ENCODE data around the gene TMEM86A. TPM values are rescaled to one million over a fixed set of nuclear protein-coding genes. Genes with fewer than 3 reads are reported as not detected.
"Not testable (repeated sequence)": the region's sequence is repeated elsewhere in the genome, so short reads cannot be mapped to it uniquely, and the experiment has no call there.

The TMEM86A gene, protein sequence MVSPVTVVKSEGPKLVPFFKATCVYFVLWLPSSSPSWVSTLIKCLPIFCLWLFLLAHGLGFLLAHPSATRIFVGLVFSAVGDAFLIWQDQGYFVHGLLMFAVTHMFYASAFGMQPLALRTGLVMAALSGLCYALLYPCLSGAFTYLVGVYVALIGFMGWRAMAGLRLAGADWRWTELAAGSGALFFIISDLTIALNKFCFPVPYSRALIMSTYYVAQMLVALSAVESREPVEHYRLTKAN
- polyA plus RNA-seq (2013, experiment 1 of 2; ENCODE audit: insufficient read length), result 0.96 TPM
- polyA plus RNA-seq (2013, experiment 2 of 2; ENCODE audit: insufficient read length), result 1.2 TPM

DNA sequence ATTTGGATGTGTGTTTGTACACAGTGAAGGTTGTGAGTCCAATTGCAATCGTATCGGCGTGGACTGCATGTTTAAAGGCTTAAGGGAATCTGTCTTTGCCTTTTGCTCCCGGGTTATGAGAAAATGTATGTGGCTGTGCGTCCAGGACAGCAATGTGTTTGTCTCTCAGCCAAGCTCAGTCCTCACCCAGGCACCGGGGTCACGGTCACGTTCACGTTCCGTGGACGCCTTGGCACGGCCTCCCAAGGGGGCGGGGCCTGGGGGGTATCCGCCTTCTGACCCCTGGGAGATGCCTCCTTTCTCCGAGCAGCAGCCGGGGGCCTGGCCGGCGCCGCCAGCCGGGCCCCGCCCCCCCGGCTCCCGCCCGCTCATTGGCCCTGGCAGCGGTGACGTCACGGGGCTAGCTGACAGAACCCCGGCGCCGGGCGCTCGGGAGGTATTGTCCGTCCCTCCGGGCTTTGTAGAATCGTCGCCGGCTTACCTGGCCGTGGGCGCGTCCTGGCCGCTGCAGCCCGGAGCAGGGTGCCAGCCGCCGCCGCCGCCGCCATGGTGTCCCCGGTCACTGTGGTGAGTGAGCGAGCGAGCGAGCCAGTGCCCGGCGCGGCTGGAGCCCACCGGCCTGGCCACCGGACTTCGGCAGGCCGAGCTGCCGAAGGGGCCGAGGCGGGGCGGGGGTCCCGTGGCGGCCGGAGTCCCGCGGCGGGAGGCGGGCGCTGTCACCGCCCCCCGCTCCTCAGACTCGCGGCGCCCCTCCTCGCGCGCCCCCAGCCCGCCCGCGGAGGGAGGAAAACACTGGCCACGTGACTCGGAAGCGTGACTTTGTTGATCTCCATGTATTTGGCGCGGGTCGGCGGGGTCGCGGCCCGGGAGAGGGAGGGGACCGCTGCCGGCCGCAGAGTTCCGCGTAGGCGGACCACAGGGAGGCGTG is at the start of gene TMEM86A:
Gene TMEM86A, plus strand, starts transcription at position 439 of the 928 bp plus-strand sequence. Its CDS starts 108 bp downstream, at position 547.
- DNase-seq, result peak; percentile 83

DNA sequence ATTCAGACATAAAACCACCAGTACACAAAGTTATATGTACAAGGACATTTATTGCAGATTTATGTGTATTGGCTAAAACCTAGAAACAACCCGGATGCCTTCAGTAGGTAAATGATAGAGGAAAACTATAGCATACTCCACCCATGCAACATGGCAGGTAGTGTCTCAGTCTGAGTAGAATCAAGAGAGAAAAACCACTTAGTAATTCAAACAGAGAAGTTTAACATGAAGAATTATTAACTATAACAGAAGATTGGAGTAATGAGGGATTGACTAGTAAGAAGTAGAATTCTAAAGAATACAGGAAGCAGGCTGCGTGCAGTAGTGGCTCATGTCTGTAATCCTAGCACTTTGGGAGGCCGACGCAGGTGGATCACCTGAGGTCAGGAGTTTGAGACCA is 48.2 kb upstream of the TMEM86A start:
- no peak for DNase-seq

DNA sequence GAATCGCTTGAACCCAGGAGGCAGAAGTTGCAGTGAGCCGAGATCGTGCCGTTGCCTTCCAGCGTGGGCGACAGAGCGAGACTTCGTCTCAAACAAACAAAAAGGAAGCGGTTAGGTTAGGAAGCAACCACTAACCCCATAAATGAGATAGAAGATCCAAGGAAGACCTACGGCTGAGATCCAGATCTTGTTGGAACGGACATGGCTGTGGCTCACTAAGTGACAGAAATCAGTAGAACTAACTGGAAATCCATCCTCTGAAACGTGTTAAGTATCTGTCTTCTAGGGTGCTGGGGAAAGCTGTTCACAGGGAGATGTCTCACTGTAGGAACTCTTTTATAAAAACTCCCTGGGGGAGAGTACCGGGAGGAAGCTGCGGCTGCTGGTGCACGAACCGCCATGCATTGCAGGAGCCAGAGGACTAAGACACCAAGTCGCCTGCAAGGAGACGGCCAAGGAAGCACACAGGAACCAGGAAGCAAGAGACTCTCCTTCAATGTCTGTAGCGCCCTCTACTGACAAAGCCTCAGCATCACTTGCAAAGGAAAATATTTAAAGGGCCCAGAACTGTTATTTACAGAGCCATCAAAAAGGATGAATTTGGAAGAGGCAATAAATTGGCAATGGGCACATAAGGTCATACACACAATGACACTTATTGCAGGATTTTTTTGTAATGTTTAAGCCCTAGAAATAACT is 47.6 kb upstream of the TMEM86A start:
- DNase-seq, result peak; percentile 55

DNA sequence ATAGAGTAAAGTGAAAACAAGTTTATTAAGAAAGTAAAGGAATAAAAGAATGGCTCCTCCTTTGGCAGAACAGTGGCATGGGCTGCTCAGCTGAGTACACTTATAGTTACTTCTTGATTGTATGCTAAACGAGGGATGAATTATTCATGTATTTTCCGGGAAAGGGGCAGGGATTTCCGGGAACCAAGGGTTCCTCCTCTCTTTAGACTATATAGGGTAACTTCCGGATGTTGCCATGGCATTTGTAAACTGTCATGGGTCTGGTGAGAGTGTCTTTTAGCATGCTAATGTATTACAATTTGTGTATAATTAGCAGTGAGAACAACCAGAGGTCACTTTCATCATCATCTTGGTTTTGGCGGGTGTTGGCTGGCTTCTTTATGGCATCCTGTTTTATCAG is 40.9 kb upstream of the TMEM86A start:
- DNase-seq, result no peak

DNA sequence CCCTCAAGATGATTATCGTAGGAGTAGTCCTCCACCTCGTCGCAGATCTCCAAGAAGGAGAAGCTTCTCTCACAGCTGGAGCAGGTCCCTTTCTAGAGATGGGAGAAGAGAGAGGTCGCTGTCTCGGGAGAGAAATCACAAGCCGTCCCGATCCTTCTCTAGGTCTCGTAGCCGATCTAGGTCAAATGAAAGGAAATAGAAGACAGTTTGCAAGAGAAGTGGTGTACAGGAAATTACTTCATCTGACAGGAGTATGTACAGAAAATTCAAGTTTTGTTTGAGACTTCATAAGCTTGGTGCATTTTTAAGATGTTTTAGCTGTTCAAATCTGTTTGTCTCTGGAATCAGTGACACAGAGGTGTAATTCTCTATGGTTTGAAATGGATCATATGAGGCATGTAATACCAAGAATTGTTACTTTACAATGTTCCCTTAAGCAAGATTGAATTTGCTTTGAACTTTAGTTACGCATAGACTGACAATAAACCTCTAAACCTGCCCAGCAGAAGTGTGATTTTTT is 33.2 kb upstream of the TMEM86A start:
- not testable (repeated sequence) for DNase-seq

DNA sequence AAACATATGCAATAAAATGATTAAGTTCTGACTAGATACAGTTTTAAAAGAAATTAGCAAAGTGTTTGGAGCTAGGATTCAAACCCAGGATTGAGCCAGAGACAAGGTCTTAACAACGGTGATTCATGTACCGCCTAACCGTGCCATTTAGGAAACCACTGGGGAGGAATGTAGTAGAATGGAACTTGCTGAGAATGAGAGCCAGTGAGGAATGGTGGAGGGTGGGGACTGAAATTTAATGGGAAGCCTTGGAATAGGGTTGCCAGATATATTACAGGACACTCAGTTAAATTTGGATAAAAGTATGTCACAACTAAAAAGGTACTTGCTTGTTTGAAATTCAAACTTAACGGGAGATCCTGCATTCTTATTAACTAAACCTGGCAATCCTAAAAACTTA is 30.4 kb upstream of the TMEM86A start:
- DNase-seq, result peak; percentile 6

DNA sequence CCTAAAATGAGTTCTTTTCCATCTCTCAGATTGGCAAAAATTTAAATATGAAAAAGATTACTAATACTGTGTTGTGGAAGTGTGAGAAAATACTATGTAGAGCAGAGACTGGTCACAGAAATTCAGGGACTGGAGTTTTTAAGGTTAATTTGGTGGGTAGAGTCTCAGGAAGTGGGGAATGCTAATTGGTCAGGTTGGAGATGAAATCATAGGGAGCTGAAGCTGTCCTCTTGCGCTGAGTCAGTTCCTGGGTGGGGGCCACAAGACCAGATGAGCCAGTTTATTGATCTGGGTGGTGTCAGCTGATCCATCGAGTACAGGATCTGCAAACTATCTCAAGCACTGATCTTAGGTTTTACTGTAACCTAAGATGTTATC is 29.4 kb upstream of the TMEM86A start:
- DNase-seq, result no peak

DNA sequence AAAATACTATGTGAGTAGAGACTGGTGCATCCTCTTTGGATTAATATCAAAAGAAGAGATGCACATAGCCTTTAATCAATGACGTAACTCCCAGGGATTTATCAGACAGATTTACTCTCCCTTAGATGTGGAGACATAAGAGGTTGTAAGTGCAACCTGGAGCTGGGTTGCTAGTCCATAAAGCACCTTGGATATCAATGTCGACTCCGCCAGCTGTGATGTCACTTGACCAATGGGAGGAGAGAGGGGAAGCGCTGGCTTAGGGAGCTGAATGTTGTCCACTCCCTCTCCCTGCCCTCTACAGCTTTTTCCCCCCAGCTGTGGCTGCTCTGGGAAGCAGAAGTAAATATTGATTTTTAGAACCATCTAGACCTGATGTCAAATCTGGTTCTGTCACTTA is 28.9 kb upstream of the TMEM86A start:
- DNase-seq, result no peak

DNA sequence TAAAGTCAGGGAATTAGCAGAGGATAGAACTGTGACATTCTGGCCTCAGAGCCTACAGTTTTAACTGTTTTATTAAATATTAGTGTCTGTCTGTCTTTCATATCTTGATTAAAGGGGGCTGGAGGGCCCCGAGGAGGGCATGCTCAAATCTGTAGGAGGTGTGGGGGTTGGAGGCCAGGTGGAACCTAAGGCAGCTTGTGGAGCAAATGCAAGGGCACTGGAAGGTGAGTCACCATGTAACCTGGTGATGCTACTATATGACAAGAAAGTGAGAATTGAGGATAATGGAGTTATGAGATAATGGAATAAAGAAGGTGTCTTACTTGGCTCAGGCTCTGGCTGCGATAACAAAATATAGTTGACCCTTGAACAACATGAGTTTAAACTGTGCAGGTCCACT is 27.3 kb upstream of the TMEM86A start:
- no peak for DNase-seq

DNA sequence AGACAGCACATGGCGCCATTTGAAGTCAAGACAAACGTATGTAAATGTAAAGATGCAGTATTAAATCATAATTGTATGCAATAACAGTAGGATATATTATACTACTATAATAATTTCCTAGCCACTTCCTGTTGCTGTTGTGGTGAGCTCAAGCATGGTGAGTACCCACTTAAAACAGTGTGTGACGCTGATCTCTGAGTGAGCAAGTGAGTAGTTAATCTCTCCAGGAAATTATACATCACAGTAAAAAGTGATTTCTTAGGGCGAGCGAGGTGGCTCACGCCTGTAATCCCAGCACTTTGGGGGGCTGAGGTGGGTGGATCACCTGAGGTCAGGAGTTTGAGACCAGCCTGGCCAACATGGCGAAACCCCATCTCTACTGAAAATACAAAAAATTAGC is 26.4 kb upstream of the TMEM86A start:
- DNase-seq, result not testable (repeated sequence)

DNA sequence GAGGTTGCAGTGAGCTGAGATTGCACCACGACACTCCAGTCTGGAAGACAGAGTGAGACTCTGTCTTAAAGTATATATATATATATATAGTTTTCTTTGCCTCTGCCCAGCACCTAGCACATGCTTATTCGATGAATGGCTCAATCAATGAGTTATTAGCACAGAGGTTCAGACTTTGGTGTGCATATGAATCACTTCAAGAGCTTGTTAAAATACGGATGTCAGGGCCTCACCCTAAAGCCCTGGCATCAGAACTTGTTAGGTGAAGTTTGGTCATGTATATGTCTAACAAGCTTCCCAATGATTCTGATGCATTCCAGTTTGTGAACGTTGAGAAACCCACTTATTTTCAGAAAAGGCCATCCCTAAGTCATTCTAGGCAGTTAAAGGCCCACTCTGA is 21.8 kb upstream of the TMEM86A start:
- DNase-seq, result no peak

DNA sequence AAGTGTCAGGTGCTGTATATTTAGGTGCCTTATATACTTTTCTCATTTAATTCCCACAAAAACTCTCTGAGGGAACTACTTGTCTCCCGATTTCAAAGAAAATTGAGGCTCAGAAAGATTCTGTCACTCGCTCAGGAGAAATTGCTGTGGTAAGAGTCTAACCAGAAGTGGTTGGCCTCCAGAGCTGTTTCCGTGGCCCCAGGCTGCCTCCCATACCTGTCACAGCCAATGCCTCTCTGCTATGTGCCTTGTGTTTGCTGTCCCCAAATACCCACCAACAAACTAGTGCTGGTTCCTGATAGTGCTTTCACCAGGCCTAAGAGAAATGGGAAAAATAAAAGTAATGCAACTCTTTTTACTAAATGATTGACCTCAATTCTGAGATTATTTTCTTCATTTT is 21.0 kb upstream of the TMEM86A start:
- no peak for DNase-seq

DNA sequence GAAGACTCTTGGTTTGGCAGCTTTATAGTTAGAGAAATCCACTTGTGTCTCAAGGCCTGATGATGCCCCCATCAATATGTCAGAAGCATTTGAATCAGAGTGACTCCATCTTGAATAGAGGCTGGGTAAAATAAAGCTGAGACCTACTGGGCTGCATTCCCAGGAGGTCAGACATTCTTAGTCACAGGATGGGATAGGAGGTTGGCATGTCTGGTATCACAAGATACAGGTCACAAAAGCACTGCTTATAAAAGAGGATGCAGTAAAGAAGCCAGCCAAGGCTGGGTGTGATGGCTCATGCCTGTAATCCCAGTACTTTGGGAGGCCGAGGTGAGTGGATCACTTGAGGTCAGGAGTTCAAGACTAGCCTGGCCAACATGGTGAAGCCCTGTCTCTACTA is 16.6 kb upstream of the TMEM86A start:
- not testable (repeated sequence) for DNase-seq

DNA sequence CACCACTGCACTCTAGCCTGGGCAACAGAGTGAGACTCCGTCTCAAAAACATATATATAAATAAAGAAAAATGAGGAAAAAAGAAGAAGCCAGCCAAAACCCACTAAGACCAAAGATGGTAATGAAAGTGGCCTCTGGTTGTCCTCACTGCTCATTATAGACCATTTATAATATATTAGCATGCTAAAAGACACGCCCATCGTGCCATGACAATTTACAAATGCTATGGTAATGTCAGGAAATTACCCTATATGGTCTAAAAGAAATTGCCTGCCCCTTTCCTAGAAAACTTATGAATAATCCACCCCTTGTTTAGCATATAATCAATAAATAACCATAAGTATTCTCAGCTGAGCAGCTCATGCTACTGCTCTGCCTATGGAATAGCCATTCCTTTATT is 16.1 kb upstream of the TMEM86A start:
- no peak for DNase-seq

DNA sequence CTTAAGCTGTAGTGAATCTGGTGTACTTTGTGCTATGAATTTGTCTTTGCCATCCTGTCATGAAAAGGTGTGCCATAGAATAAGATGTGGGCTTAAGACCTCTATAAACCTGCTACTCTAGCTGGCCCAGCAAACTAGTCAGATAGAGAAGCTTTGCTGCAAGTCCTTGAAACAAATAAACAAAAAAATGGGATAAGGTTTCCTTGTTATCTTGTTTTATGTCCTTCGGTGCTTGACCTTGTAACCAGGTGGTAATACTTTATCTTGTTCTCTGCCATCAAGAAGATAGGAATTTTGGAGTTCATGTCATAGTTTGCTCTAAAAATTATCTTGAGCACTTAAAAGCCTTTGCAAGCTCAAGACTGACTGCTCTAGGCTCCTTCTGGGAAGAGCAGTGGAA is 14.3 kb upstream of the TMEM86A start:
- DNase-seq, result no peak

DNA sequence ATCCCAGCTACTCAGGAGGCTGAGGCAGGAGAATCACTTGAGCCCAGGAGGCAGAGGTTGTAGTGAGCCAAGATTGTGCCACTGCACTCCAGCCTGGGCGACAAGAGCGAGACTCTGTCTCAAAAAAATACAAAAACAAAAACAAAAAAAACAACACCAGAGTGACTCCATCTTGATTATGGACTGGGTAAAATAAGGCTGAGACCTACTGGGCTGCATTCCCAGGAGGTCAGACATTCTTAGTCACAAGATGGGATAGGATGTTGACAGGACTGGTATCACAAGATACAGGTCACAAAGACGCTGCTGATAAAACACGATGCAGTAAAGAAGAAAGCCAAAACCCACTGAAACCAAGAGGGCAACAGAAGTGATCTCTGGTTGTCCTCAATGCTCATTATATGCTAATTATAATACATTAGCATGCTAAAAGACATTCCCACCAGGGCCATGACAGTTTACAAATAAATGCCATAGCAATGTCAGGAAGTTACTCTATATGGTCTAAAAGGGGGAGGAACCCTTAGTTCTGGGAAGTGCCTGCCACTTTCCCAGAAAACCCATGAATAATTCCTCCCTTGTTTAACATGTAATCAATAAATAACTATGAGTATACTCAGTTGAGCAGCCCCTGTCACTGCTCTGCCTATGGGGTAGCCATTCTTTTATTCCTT is 7.0 kb upstream of the TMEM86A start:
- DNase-seq, result not testable (repeated sequence)

DNA sequence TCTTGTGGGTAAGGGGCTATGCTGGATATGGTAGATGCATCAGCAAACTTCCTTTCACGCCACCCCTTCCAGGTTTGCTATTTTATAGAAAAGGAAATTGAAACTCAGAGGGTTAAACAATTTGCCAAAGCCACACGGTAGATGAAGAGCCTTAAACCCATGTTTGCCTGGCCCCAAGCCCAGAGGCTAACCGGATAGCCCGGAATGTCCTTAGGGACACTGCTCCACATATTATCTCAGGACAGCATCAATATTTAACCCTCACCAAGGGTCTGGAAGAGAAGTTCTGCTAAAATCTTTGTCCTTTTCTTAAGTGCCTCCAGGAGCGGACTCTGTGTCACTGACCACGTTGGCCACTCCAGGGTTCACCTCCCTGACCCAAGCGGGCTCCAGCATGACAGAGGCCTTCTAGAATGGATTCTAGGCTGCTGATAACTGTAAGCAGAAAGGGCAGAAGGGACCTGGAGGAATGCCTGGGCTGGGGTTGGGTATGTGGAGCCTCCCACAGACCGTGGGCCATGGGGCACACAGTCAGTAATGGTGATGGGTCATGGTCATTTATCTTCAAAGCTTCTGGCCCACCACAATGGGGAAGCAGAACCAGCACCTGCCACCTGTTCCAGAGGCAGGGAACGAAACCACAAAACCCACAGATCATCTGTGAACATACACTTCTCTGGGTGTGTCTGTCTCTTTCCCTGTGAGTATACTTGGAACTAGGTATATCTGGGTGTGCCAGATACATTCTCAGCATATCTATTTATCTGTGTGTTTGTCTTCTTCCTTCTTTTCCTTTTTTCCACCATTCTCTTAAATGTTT is 5.4 kb upstream of the TMEM86A start:
- no peak for DNase-seq

DNA sequence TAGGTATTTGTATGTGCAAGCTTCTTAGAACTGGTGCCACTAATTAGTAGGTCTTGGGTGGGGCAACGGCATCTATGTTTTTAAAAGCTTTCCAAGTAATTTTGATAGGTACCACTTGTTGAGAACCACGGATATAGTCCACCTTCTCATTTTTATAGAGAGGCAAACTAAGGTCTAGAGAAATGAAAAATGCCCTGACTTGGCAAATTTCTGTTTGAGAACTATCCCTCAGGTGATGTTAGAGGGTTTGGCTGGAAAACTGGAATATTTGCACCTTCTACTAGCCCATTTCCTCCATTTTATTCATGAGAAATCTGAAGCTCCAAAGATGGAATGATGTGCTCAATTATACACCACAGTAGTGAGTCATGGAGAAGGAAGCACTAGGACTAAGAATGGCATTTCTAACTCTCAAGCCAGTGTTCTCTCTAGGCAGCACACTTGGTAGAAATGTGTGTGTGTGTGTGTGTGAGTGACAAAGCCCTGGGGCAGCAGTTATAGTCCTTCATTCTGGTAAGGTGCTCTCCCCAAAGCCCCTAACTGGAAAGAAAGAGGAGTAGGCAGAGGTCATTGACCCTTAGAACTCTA is 1.8 kb upstream of the TMEM86A start:
- peak; percentile 46 for DNase-seq

DNA sequence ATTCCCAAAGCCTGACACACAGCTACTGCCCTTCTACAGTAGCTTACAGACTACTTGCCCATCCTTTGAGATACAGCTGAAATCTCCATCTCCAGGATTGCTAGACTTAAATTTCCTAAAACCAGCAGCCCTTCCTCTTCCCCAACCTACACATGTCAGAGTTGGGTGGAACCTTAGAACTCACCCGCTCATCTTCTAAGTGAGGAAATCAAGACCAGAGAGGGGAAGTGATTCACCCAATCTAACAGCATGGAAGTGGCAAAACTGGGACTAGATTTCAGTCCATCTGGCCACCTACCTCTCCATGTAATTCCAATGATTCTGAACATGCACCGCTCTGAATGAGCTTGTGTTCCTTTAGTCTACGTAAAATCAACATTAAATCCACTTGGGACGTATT is 1.0 kb upstream of the TMEM86A start:
- no peak for DNase-seq

DNA sequence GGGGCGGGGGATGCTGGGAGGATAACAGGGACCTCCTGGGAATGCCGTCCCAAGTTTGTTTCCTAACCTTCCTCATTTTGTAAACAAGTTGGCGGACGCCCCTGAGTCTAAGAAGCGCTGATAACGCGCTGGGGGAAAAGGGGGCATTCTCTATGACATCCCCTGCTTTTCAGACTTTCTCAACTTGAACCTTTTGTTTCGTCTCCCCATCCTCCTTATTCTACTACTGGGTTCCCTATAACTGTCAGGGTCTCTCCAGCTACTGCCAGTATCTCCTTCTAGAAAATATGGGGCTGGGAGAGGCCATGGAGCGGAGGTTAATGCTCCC is 654 bp downstream of the TMEM86A start:
- no peak for DNase-seq

DNA sequence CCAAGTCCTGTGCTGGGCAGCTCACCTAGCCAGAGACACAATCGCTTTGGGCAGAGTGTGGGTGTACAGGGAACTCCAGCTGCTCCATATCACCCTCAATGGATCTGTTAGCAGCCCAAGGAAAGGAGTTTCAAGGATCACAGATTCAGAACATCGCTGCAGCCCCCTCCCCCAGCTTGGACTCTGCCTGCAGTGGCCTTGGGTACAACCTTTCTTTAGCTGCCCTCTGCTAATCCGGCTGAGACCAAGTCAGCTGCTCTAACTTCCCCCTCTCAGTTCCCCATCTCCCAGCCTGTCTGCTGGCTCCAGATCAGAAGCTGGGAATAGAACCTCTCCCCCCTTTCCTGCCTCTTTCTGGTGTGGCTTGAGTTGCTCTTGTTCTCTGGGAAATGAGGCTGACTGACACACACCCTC is 1.3 kb downstream of the TMEM86A start:
- DNase-seq, result no peak
